Mammary epithelial cell (primary cell): ENCODE measurements around the gene SDK1.

Experiments used
- EZH2 ChIP-seq: IDR thresholded peaks from 2 replicates; pipeline ENCODE4 v1.6.1; 2012; ENCODE audit warnings: low read length, inconsistent platforms, borderline replicate concordance
- TF ChIP-seq, protein P1 (sequence below), 2 donors: IDR thresholded peaks in 1 of 2; conservative IDR thresholded peaks in 1 of 2; 2 replicates each; pipeline ENCODE4 v1.5.1; 2011 to 2012; ENCODE audit warnings: inconsistent platforms in 2 of 2, low read length in 2 of 2, mild to moderate bottlenecking in 2 of 2, control low read depth in 1 of 2, low read depth in 1 of 2; ENCODE audit not compliant: insufficient read depth in 1 of 2; ENCODE audit errors: extremely low read depth in 1 of 2

GRCh38 chr7:4136036-4136435 is 835.0 kb downstream of the SDK1 start:
- TF ChIP-seq, protein P1, sequence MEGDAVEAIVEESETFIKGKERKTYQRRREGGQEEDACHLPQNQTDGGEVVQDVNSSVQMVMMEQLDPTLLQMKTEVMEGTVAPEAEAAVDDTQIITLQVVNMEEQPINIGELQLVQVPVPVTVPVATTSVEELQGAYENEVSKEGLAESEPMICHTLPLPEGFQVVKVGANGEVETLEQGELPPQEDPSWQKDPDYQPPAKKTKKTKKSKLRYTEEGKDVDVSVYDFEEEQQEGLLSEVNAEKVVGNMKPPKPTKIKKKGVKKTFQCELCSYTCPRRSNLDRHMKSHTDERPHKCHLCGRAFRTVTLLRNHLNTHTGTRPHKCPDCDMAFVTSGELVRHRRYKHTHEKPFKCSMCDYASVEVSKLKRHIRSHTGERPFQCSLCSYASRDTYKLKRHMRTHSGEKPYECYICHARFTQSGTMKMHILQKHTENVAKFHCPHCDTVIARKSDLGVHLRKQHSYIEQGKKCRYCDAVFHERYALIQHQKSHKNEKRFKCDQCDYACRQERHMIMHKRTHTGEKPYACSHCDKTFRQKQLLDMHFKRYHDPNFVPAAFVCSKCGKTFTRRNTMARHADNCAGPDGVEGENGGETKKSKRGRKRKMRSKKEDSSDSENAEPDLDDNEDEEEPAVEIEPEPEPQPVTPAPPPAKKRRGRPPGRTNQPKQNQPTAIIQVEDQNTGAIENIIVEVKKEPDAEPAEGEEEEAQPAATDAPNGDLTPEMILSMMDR (conservative IDR thresholded peaks at IDR 0.05 in 1 of 2, IDR thresholded peaks at IDR 0.05 in 1 of 2; ENCODE audit: extremely low read depth in 1 of 2, insufficient read depth in 1 of 2, low read depth in 1 of 2, low read length in 2 of 2): no peak
- TF ChIP-seq EZH2: no peak
